D341Med (cell line): ENCODE data around the gene ASAP2.

Source experiments
- DNase-seq: peaks from one replicate; pipeline ENCODE4 v3.0.0; 2012; ENCODE audit warnings: low spot score

ASAP2 gene

DNA sequence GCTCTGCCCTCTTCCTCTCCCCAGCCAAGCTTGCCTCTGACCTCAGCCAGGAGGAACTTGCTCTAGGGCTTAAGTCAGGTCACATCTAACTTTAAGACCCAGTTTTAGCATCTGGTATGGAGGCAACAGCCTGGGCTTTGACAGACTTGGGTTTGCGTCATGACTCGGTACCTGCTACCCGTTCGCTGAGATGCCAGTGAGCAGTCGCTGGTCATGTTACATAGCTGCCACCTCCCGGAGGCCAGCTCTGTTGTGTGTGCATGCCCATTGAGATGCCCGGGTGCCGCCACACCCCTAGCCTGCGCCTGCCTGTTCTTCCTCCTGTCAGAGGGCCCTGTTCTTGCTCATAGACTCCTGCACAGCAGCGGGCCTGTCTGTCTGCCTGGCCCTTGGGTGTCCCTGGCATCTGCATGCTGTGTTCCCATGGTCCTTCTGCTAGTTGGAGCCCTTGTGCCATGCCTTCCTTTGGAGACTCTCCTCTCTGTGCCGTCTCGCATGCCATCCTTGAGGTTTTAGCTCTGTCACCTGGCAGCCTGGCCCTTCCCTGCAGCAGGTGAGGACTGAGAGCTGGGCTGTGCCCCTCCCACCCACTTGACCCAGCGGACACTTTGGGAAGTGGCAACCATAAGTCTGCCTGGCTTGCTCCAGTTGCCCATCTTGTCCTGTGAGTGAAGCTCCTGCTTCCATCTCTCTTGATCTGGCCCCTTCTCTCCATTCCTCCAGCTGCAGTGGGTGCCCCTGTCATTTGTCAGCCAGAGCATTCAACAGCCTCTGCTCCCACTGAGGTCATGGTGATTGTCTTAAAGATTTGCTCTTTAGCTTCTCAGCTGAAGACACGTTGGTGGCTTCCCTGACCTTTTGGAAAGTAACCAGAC is 24.9 kb downstream of the ASAP2 start:
- DNase-seq = no peak

DNA sequence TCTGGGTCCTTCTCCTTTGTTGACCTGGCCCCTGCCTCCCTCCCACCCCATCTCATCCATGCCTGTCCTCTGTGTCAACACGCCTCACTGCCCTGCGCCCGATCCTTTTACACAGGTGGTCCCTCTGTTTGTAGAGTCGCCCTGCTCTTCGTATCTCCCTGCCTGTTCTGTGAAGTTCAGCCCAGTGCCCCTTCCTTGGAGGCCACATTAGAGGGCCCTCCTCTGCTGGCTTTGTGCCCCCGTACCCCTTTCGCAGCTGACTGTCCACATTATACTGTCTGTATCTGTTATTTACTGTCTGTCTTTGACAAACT is 25.5 kb downstream of the ASAP2 start:
- DNase-seq = no peak

- no peak for DNase-seq
Observed at GRCh38 chr2:9232886-9233285, 26.3 kb downstream of the ASAP2 start.

GRCh38 chr2:9234680-9235146 is 28.1 kb downstream of the ASAP2 start:
- no peak for DNase-seq

GRCh38 chr2:9235147-9236044 is 28.8 kb downstream of the ASAP2 start:
- no peak for DNase-seq

DNA sequence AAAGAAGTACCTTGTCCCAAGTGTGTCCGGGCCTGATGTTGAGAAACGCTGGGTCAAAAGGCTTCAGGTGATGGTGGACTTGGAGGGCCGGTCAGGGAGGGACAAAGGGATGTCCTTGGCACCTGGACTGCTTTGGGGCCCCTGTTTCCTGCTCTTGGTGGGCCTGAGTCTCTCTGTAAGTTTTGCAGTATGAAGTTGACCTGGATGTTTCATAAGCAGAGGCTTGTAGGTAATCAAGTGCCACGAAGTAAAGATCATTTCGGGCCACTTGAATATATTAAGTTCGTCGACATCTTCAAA is 29.4 kb downstream of the ASAP2 start:
- no peak for DNase-seq

DNA sequence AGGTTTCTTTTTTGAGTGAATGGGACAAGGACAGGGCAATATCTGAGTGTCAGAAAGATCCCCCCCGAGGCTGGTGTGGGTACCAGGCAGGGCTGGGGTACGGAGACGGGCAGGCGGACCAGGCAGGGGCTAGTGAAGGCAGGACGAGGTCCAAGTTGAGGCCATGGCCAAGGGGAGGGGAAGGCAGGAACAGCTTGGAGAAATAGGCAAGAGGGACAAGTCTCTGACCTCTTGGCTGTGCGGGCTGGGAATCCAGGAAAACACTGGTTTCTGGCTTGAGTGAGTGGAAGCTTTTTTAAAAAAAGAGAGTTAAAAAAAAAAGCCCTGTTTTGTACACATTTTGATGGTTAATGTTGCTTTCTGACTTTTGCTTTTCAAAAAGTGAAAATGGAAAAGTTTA is 30.3 kb downstream of the ASAP2 start:
- DNase-seq = no peak

- DNase-seq = no peak
Observed at GRCh38 chr2:9237831-9238230, 31.2 kb downstream of the ASAP2 start.

- DNase-seq = no peak
Observed at GRCh38 chr2:9238591-9239326, 32.1 kb downstream of the ASAP2 start.

DNA sequence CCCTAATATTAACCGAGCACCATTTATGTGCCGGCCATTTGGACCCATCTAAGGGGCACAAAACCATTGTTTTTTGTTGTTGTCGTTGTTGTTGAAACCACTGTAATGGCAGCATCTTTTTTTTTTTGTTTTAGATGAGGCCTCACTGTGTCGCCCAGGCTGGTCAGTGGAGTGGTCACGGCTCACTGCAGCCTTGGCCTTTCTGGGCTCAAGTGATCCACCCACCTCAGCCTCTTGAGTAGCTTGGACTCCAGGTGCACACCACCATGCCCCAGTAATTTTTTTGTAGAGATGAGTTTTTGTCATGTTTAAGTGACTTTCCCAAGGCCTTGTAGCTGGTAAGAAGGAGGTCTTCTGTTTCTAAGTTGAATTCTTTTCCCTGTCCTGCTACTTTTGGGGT is 33.0 kb downstream of the ASAP2 start:
- no peak for DNase-seq

DNA sequence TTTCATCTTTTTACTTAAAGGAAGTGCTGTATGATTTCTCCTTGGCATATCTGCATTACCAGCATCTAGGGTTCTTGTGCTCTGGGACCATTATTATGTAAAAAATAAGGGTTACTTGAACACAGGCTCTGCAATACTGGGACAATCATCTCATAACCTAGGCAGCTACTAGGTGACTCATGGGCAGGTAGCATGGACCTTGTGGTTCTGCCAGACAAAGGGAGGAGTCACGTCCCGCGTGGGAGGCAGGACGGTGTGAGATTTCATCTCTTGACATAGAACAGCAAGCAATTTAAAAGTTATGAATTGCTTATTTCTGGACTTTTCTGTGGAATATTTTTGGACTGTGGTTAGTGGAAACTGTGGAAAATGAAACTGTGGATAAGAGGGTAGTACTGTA is 34.1 kb downstream of the ASAP2 start:
- DNase-seq = no peak

- DNase-seq = no peak
Observed at GRCh38 chr2:9241233-9241632, 34.6 kb downstream of the ASAP2 start.

GRCh38 chr2:9243357-9243756 is 36.7 kb downstream of the ASAP2 start:
- DNase-seq = no peak

- no peak for DNase-seq
Observed at GRCh38 chr2:9244985-9245544, 38.5 kb downstream of the ASAP2 start.

GRCh38 chr2:9247177-9247576 is 40.6 kb downstream of the ASAP2 start:
- DNase-seq = peak; percentile 72

- DNase-seq = no peak
Observed at GRCh38 chr2:9247786-9248185, 41.2 kb downstream of the ASAP2 start.

DNA sequence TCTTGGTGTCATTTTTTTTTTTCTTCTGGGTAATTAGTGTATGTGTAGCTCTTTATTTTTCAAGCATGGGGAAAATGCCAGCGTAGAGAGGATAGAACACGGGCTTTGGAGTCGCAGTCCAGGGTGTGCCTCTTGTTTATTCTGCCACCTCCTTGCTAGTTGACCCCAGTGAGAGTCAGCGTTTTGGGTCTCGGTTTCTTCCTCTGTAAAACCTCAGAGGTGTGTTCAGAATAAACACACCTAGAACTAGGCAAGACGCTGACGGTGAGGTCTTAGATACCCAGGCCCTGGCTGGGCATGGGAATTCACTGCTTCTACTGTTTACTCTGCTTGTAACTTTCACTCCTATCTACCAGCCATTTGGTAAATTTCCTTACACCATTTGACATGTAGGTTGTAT is 41.8 kb downstream of the ASAP2 start:
- DNase-seq = no peak

- DNase-seq = no peak
Observed at GRCh38 chr2:9249020-9249800, 42.6 kb downstream of the ASAP2 start.

- DNase-seq = no peak
Observed at GRCh38 chr2:9250091-9250490, 43.5 kb downstream of the ASAP2 start.

- no peak for DNase-seq
Observed at GRCh38 chr2:9250498-9251153, 44.0 kb downstream of the ASAP2 start.
